K562 (cell line): ENCODE results near the gene EIF3K. TPM values are rescaled to one million over a fixed set of nuclear protein-coding genes. Genes with fewer than 3 reads are reported as not detected.

Source experiments
- ARID1B ChIP-seq: fragments of 450-650 bp; IDR thresholded peaks from 2 replicates; pipeline ENCODE4 v1.6.1; 2016; ENCODE audit warnings: antibody characterized with exemption, mild to moderate bottlenecking, inconsistent platforms
- ATF7 ChIP-seq: fragments of 450-650 bp; IDR thresholded peaks from 2 replicates; pipeline ENCODE4 v1.7.1; 2014; ENCODE audit warnings: mild to moderate bottlenecking, moderate library complexity
- EGR1 ChIP-seq: fragments of 450-650 bp; conservative IDR thresholded peaks from 2 replicates; pipeline ENCODE4 v1.6.1; 2017; ENCODE audit warnings: mild to moderate bottlenecking
- EHMT2 ChIP-seq: fragments of 450-650 bp; IDR thresholded peaks from 2 replicates; pipeline ENCODE4 v1.6.1; 2018; ENCODE audit warnings: antibody characterized with exemption
- JUN ChIP-seq, 2 experiments: sonication (generic) in 1 of 2; formaldehyde crosslinking in 1 of 2; IDR thresholded peaks; 2 replicates each; pipeline versions ENCODE4 v1.6.1 to v1.8.0; 2012 to 2022; ENCODE audit warnings: borderline replicate concordance in 2 of 2, mild to moderate bottlenecking in 2 of 2, improper control_type of control experiment in 1 of 2, low read depth in 1 of 2, low read length in 1 of 2, missing genetic modification reagents in 1 of 2
- MTA3 ChIP-seq: fragments of 450-650 bp; formaldehyde crosslinking; IDR thresholded peaks from 2 replicates; pipeline ENCODE4 v1.6.1; 2017; ENCODE audit warnings: mild to moderate bottlenecking, borderline replicate concordance
- PRMT5 ChIP-seq: sonication (generic); formaldehyde crosslinking; IDR thresholded peaks from 2 replicates; pipeline ENCODE4 v1.5.0; 2020; ENCODE audit warnings: missing genetic modification reagents
- polyA plus RNA-seq, 8 experiments: library from polyadenylated mRNA; depleted of rRNA in 4 of 8; stranded (reverse) in 5 of 8; unstranded in 3 of 8; fragments of >200 nt; fragmentation: Nextera tagmentation in 2 of 8; fragmentation: Illumina TruSeq in 1 of 8; extraction: Ambion mirVana in 2 of 8; extraction: Trizol in 1 of 8; gene quantifications; 2 replicates each; pipeline versions ENCODE4 v1.2.1 to v1.2.3, GENCODE V29; 2011 to 2014; ENCODE audit warnings: inconsistent platforms in 1 of 8, missing spikeins in 1 of 8
- total RNA-seq, 7 experiments: library from RNA; depleted of rRNA in 6 of 7; stranded (reverse); fragments of >200 nt in 6 of 7; fragmentation: Illumina TruSeq in 2 of 7; extraction: Trizol in 2 of 7; gene quantifications; 2 replicates each; pipeline versions ENCODE4 v1.2.1 to v1.2.3, GENCODE V29; 2011 to 2021; ENCODE audit warnings: low replicate concordance in 1 of 7
- TF ChIP-seq, protein P1 (sequence below): sonication (generic); formaldehyde crosslinking; IDR thresholded peaks from 2 replicates; pipeline ENCODE4 v1.8.1; 2023; ENCODE audit warnings: mild to moderate bottlenecking, missing genetic modification reagents
- TF ChIP-seq, protein P2 (sequence below): fragments of 250-450 bp; sonication (Bioruptor Pico); IDR thresholded peaks from 2 replicates; pipeline ENCODE4 v1.5.0; 2022; ENCODE audit warnings: mild to moderate bottlenecking
- TF ChIP-seq, protein P3 (sequence below), 2 experiments: fragments of 150-350 bp in 1 of 2; IDR thresholded peaks; 2 replicates each; pipeline ENCODE4 v1.6.1; 2012 to 2016; ENCODE audit warnings: low read depth in 2 of 2, low read length in 2 of 2, mild to moderate bottlenecking in 1 of 2, moderate library complexity in 1 of 2
- TF ChIP-seq, protein P4 (sequence below): fragments of 250-450 bp; sonication (Bioruptor Pico); IDR thresholded peaks from 2 replicates; pipeline ENCODE4 v1.8.0; 2022; ENCODE audit warnings: moderate library complexity, mild to moderate bottlenecking, inconsistent platforms
- TF ChIP-seq, protein P5 (sequence below), 2 experiments: fragments of 200-800 bp in 1 of 2; sonication (Bioruptor generic) in 1 of 2; sonication (generic) in 1 of 2; formaldehyde crosslinking in 1 of 2; IDR thresholded peaks in 1 of 2; conservative IDR thresholded peaks in 1 of 2; 2 replicates each; pipeline versions ENCODE4 v1.5.0 to v1.6.1; 2016 to 2020; ENCODE audit warnings: missing compliant biosample characterization in 1 of 2, missing genetic modification characterization in 1 of 2, missing genetic modification reagents in 1 of 2

Gene EIF3K
- total and polyA plus RNA-seq, 9 of the 15 experiments (the other 6 are each of a cell fraction or from before 2014, with no cell fraction given) = 387 to 1,827 (median 733) TPM

DNA sequence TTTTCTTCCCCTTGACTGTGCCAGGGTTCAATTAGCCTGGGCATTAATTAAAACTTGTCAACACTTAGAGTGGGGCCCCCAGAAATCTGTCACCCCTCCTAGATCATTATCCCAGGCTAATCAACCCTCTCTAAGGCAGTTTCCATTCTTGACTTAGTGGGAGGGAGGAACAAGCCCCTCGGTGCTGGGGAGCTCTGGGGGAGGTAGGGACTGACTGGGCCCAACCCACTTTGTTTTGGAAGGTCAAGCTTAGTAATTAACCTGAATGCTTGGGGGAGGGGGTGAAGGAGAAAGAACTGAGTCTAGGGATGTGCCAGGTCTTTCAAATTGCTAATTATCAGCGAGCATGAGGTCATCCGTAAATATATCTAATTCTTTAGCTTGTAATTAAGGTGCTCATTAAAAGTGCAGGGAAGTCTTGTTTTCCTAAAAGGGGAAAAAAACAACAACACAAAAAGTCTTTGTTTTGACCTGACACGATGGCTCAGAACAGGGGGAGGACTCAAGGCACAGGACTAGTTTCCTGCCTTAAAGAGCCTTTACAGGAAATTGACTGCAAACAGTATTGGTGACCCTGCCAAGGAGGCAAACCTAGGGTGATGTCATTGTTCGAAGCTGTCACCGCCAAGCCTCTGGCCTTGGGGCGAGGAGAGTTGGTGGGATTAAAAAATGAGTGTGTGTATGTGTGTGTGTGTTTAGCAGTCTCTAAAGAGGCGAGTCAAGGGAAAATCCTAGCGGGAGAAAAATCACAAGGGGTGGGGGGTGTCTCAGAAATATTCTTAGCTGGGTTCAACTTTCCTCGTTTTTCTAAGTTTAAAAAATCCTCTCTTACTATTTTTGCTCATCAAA, 47.9 kb downstream of the EIF3K start (continued):
- peak; percentile 47; the same call in 1 of the 2 replicates for TF ChIP-seq JUN (IDR thresholded peaks at IDR 0.05; ENCODE audit: borderline replicate concordance, low read depth, low read length)
- TF ChIP-seq JUN (CRISPR knock-in tag; IDR thresholded peaks at IDR 0.05; ENCODE audit: borderline replicate concordance) = no peak
- TF ChIP-seq ATF7 = peak; percentile 54; the same call in 1 of the 2 replicates
- no peak for TF ChIP-seq EGR1
- peak; percentile 20; the same call in 1 of the 2 replicates for TF ChIP-seq ARID1B
- TF ChIP-seq, protein P1, sequence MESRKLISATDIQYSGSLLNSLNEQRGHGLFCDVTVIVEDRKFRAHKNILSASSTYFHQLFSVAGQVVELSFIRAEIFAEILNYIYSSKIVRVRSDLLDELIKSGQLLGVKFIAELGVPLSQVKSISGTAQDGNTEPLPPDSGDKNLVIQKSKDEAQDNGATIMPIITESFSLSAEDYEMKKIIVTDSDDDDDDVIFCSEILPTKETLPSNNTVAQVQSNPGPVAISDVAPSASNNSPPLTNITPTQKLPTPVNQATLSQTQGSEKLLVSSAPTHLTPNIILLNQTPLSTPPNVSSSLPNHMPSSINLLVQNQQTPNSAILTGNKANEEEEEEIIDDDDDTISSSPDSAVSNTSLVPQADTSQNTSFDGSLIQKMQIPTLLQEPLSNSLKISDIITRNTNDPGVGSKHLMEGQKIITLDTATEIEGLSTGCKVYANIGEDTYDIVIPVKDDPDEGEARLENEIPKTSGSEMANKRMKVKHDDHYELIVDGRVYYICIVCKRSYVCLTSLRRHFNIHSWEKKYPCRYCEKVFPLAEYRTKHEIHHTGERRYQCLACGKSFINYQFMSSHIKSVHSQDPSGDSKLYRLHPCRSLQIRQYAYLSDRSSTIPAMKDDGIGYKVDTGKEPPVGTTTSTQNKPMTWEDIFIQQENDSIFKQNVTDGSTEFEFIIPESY (CRISPR knock-in tag) = 0 out of 2 replicates have a peak, but pooled peaks have one; percentile 12
- TF ChIP-seq EHMT2 = no peak
- no peak for TF ChIP-seq MTA3
- TF ChIP-seq, protein P2, sequence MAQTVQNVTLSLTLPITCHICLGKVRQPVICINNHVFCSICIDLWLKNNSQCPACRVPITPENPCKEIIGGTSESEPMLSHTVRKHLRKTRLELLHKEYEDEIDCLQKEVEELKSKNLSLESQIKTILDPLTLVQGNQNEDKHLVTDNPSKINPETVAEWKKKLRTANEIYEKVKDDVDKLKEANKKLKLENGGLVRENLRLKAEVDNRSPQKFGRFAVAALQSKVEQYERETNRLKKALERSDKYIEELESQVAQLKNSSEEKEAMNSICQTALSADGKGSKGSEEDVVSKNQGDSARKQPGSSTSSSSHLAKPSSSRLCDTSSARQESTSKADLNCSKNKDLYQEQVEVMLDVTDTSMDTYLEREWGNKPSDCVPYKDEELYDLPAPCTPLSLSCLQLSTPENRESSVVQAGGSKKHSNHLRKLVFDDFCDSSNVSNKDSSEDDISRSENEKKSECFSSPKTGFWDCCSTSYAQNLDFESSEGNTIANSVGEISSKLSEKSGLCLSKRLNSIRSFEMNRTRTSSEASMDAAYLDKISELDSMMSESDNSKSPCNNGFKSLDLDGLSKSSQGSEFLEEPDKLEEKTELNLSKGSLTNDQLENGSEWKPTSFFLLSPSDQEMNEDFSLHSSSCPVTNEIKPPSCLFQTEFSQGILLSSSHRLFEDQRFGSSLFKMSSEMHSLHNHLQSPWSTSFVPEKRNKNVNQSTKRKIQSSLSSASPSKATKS (CRISPR knock-in tag) = no peak
- TF ChIP-seq PRMT5 (CRISPR knock-in tag) = no peak
- TF ChIP-seq, protein P3, sequence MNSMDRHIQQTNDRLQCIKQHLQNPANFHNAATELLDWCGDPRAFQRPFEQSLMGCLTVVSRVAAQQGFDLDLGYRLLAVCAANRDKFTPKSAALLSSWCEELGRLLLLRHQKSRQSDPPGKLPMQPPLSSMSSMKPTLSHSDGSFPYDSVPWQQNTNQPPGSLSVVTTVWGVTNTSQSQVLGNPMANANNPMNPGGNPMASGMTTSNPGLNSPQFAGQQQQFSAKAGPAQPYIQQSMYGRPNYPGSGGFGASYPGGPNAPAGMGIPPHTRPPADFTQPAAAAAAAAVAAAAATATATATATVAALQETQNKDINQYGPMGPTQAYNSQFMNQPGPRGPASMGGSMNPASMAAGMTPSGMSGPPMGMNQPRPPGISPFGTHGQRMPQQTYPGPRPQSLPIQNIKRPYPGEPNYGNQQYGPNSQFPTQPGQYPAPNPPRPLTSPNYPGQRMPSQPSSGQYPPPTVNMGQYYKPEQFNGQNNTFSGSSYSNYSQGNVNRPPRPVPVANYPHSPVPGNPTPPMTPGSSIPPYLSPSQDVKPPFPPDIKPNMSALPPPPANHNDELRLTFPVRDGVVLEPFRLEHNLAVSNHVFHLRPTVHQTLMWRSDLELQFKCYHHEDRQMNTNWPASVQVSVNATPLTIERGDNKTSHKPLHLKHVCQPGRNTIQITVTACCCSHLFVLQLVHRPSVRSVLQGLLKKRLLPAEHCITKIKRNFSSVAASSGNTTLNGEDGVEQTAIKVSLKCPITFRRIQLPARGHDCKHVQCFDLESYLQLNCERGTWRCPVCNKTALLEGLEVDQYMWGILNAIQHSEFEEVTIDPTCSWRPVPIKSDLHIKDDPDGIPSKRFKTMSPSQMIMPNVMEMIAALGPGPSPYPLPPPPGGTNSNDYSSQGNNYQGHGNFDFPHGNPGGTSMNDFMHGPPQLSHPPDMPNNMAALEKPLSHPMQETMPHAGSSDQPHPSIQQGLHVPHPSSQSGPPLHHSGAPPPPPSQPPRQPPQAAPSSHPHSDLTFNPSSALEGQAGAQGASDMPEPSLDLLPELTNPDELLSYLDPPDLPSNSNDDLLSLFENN (IDR thresholded peaks at IDR 0.05; ENCODE audit: low read depth in 2 of 2, low read length in 2 of 2) = no peak
- TF ChIP-seq, protein P4, sequence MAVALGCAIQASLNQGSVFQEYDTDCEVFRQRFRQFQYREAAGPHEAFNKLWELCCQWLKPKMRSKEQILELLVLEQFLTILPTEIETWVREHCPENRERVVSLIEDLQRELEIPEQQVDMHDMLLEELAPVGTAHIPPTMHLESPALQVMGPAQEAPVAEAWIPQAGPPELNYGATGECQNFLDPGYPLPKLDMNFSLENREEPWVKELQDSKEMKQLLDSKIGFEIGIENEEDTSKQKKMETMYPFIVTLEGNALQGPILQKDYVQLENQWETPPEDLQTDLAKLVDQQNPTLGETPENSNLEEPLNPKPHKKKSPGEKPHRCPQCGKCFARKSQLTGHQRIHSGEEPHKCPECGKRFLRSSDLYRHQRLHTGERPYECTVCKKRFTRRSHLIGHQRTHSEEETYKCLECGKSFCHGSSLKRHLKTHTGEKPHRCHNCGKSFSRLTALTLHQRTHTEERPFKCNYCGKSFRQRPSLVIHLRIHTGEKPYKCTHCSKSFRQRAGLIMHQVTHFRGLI (CRISPR knock-in tag) = no peak
- TF ChIP-seq, protein P5, sequence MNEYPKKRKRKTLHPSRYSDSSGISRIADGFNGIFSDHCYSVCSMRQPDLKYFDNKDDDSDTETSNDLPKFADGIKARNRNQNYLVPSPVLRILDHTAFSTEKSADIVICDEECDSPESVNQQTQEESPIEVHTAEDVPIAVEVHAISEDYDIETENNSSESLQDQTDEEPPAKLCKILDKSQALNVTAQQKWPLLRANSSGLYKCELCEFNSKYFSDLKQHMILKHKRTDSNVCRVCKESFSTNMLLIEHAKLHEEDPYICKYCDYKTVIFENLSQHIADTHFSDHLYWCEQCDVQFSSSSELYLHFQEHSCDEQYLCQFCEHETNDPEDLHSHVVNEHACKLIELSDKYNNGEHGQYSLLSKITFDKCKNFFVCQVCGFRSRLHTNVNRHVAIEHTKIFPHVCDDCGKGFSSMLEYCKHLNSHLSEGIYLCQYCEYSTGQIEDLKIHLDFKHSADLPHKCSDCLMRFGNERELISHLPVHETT (CRISPR knock-in tag; conservative IDR thresholded peaks at IDR 0.05 in 1 of 2, IDR thresholded peaks at IDR 0.05 in 1 of 2) = no peak
